ENCODE measurements around the gene NMT2.

NMT2 gene

GRCh38 chr10:15131330-15131729, 37.2 kb downstream of the NMT2 start:
- ChIA-PET POLR2A (no interaction called here), CTCF (no interaction called here)
- DNase-seq = no peak
- H3K9me3 ChIP-seq (ENCODE audit: control extremely low read depth in 1 of 5, control insufficient read depth in 4 of 5, insufficient read depth in 2 of 5, low read depth in 1 of 5, low read length in 4 of 5) = no peaks in the 10 kb centered on the region
- peaks cover 3 to 17% (median 11%) of the 10 kb centered on the region in 4 experiments for H3K36me3 ChIP-seq (ENCODE audit: control insufficient read depth in 4 of 4, insufficient read depth in 4 of 4, low read length in 3 of 4)
- H3K4me1 ChIP-seq (ENCODE audit: control extremely low read depth in 1 of 4, control insufficient read depth in 4 of 4, insufficient read depth in 4 of 4, low read length in 3 of 4) = no peaks in the 10 kb centered on the region
- WGBS (ENCODE audit: insufficient coverage) = 100% methylated on average over 1 of the region's 5 CpGs
- no peak overlapping the region for H3K4me3 ChIP-seq (ENCODE audit: control insufficient read depth in 1 of 7, extremely low read depth in 1 of 7, insufficient read depth in 4 of 7, low read depth in 2 of 7, low read length in 6 of 7)
- no peak overlapping the region for H3K27ac ChIP-seq (ENCODE audit: insufficient read depth in 1 of 2, low read depth in 1 of 2, low read length in 2 of 2, poor library complexity in 1 of 2, severe bottlenecking in 2 of 2)
- no peaks in the 10 kb centered on the region for H3K27me3 ChIP-seq (replicated peaks in 2 of 5; ENCODE audit: control insufficient read depth in 4 of 5, insufficient read depth in 5 of 5, low read length in 4 of 5)

GRCh38 chr10:15124908-15125307, 43.6 kb downstream of the NMT2 start:
- H3K27me3 ChIP-seq (replicated peaks in 2 of 5; ENCODE audit: control insufficient read depth in 4 of 5, insufficient read depth in 5 of 5, low read length in 4 of 5) = no peaks in the 10 kb centered on the region
- H3K9me3 ChIP-seq (ENCODE audit: control extremely low read depth in 1 of 5, control insufficient read depth in 4 of 5, insufficient read depth in 2 of 5, low read depth in 1 of 5, low read length in 4 of 5) = no peaks in the 10 kb centered on the region
- 100% methylated on average over 1 of the region's 3 CpGs for WGBS (ENCODE audit: insufficient coverage)
- no peak for DNase-seq
- H3K27ac ChIP-seq (ENCODE audit: insufficient read depth in 1 of 2, low read depth in 1 of 2, low read length in 2 of 2, poor library complexity in 1 of 2, severe bottlenecking in 2 of 2) = no peak overlapping the region
- ChIA-PET CTCF (interaction anchor here (1.0 to 1.4 kb wide), 2 partner anchors 19 to 42 kb away, joined by 3 to 4 read pairs; no protein-coding TSS in a partner anchor), POLR2A (no interaction called here)
- H3K4me1 ChIP-seq (ENCODE audit: control extremely low read depth in 1 of 4, control insufficient read depth in 4 of 4, insufficient read depth in 4 of 4, low read length in 3 of 4) = no peaks in the 10 kb centered on the region
- no peak overlapping the region for H3K4me3 ChIP-seq (ENCODE audit: control insufficient read depth in 1 of 7, extremely low read depth in 1 of 7, insufficient read depth in 4 of 7, low read depth in 2 of 7, low read length in 6 of 7)
- peaks cover 2 to 14% (median 7%) of the 10 kb centered on the region in 4 experiments for H3K36me3 ChIP-seq (ENCODE audit: control insufficient read depth in 4 of 4, insufficient read depth in 4 of 4, low read length in 3 of 4)

GRCh38 chr10:15124190-15124589, 44.3 kb downstream of the NMT2 start:
- ChIA-PET POLR2A (no interaction called here), CTCF (interaction anchor here (1.4 kb wide), 1 partner anchor 43 kb away, joined by 3 read pairs; no protein-coding TSS in a partner anchor)
- WGBS (ENCODE audit: insufficient coverage) = 97% methylated on average over 5 of the region's 9 CpGs
- Histone ChIP-seq H3K4me1 (ENCODE audit: control extremely low read depth in 1 of 4, control insufficient read depth in 4 of 4, insufficient read depth in 4 of 4, low read length in 3 of 4) (no peaks in the 10 kb centered on the region), H3K9me3 (ENCODE audit: control extremely low read depth in 1 of 5, control insufficient read depth in 4 of 5, insufficient read depth in 2 of 5, low read depth in 1 of 5, low read length in 4 of 5) (no peaks in the 10 kb centered on the region), H3K27me3 (replicated peaks in 2 of 5; ENCODE audit: control insufficient read depth in 4 of 5, insufficient read depth in 5 of 5, low read length in 4 of 5) (no peaks in the 10 kb centered on the region), H3K27ac (ENCODE audit: insufficient read depth in 1 of 2, low read depth in 1 of 2, low read length in 2 of 2, poor library complexity in 1 of 2, severe bottlenecking in 2 of 2) (no peak overlapping the region), H3K4me3 (ENCODE audit: control insufficient read depth in 1 of 7, extremely low read depth in 1 of 7, insufficient read depth in 4 of 7, low read depth in 2 of 7, low read length in 6 of 7) (no peak overlapping the region), H3K36me3 (ENCODE audit: control insufficient read depth in 4 of 4, insufficient read depth in 4 of 4, low read length in 3 of 4) (peaks cover 4 to 17% (median 7%) of the 10 kb centered on the region in 4 experiments)
- DNase-seq = no peak

- ChIA-PET CTCF (interaction anchor here (1.4 kb wide), 1 partner anchor 44 kb away, joined by 3 read pairs; no protein-coding TSS in a partner anchor), POLR2A (no interaction called here)
- Histone ChIP-seq H3K36me3 (ENCODE audit: control insufficient read depth in 4 of 4, insufficient read depth in 4 of 4, low read length in 3 of 4) (peaks cover 5 to 20% (median 9%) of the 10 kb centered on the region in 4 experiments), H3K27ac (ENCODE audit: insufficient read depth in 1 of 2, low read depth in 1 of 2, low read length in 2 of 2, poor library complexity in 1 of 2, severe bottlenecking in 2 of 2) (no peak overlapping the region), H3K4me1 (ENCODE audit: control extremely low read depth in 1 of 4, control insufficient read depth in 4 of 4, insufficient read depth in 4 of 4, low read length in 3 of 4) (peaks cover 0 to 1% (median 0%) of the 10 kb centered on the region in 4 experiments), H3K27me3 (replicated peaks in 2 of 5; ENCODE audit: control insufficient read depth in 4 of 5, insufficient read depth in 5 of 5, low read length in 4 of 5) (no peaks in the 10 kb centered on the region), H3K9me3 (ENCODE audit: control extremely low read depth in 1 of 5, control insufficient read depth in 4 of 5, insufficient read depth in 2 of 5, low read depth in 1 of 5, low read length in 4 of 5) (no peaks in the 10 kb centered on the region), H3K4me3 (ENCODE audit: control insufficient read depth in 1 of 7, extremely low read depth in 1 of 7, insufficient read depth in 4 of 7, low read depth in 2 of 7, low read length in 6 of 7) (no peak overlapping the region)
- WGBS (ENCODE audit: insufficient coverage) = 83% methylated on average over 1 of the region's 3 CpGs
- no peak for DNase-seq
Observed at GRCh38 chr10:15123749-15124184, 44.7 kb downstream of the NMT2 start.

GRCh38 chr10:15122477-15123030, 45.9 kb downstream of the NMT2 start:
- POLR2A ChIA-PET = no interaction called here

GRCh38 chr10:15121707-15122106, 46.8 kb downstream of the NMT2 start:
- Histone ChIP-seq H3K27me3 (replicated peaks in 2 of 5; ENCODE audit: control insufficient read depth in 4 of 5, insufficient read depth in 5 of 5, low read length in 4 of 5) (no peaks in the 10 kb centered on the region), H3K4me1 (ENCODE audit: control extremely low read depth in 1 of 4, control insufficient read depth in 4 of 4, insufficient read depth in 4 of 4, low read length in 3 of 4) (peaks cover 0 to 3% (median 0%) of the 10 kb centered on the region in 4 experiments), H3K4me3 (ENCODE audit: control insufficient read depth in 1 of 7, extremely low read depth in 1 of 7, insufficient read depth in 4 of 7, low read depth in 2 of 7, low read length in 6 of 7) (no peak overlapping the region), H3K27ac (ENCODE audit: insufficient read depth in 1 of 2, low read depth in 1 of 2, low read length in 2 of 2, poor library complexity in 1 of 2, severe bottlenecking in 2 of 2) (no peak overlapping the region), H3K36me3 (ENCODE audit: control insufficient read depth in 4 of 4, insufficient read depth in 4 of 4, low read length in 3 of 4) (peaks cover 9 to 23% (median 16%) of the 10 kb centered on the region in 4 experiments), H3K9me3 (ENCODE audit: control extremely low read depth in 1 of 5, control insufficient read depth in 4 of 5, insufficient read depth in 2 of 5, low read depth in 1 of 5, low read length in 4 of 5) (no peaks in the 10 kb centered on the region)
- no peak for DNase-seq
- CTCF ChIA-PET = no interaction called here
- POLR2A ChIA-PET = no interaction called here
- no CpG with 5 or more reads among the region's 1 CpG for WGBS (ENCODE audit: insufficient coverage)

More at GRCh38 chr10:15122477-15123030, 45.9 kb downstream of the NMT2 start:
- H3K27me3 ChIP-seq (replicated peaks in 2 of 5; ENCODE audit: control insufficient read depth in 4 of 5, insufficient read depth in 5 of 5, low read length in 4 of 5) = no peaks in the 10 kb centered on the region
- CTCF ChIA-PET = interaction anchor here (1.0 kb wide), 1 partner anchor 17 kb away, joined by 3 read pairs; no protein-coding TSS in a partner anchor
- no peak overlapping the region for H3K27ac ChIP-seq (ENCODE audit: insufficient read depth in 1 of 2, low read depth in 1 of 2, low read length in 2 of 2, poor library complexity in 1 of 2, severe bottlenecking in 2 of 2)
- WGBS (ENCODE audit: insufficient coverage) = 97% methylated on average over 4 of the region's 9 CpGs
- H3K4me3 ChIP-seq (ENCODE audit: control insufficient read depth in 1 of 7, extremely low read depth in 1 of 7, insufficient read depth in 4 of 7, low read depth in 2 of 7, low read length in 6 of 7) = no peak overlapping the region
- H3K9me3 ChIP-seq (ENCODE audit: control extremely low read depth in 1 of 5, control insufficient read depth in 4 of 5, insufficient read depth in 2 of 5, low read depth in 1 of 5, low read length in 4 of 5) = no peaks in the 10 kb centered on the region
- peaks cover 9 to 23% (median 11%) of the 10 kb centered on the region in 4 experiments for H3K36me3 ChIP-seq (ENCODE audit: control insufficient read depth in 4 of 4, insufficient read depth in 4 of 4, low read length in 3 of 4)
- peaks cover 0 to 3% (median 0%) of the 10 kb centered on the region in 4 experiments for H3K4me1 ChIP-seq (ENCODE audit: control extremely low read depth in 1 of 4, control insufficient read depth in 4 of 4, insufficient read depth in 4 of 4, low read length in 3 of 4)
- no peak for DNase-seq

GRCh38 chr10:15120523-15120922, 48.0 kb downstream of the NMT2 start:
- Histone ChIP-seq H3K4me1 (ENCODE audit: control extremely low read depth in 1 of 4, control insufficient read depth in 4 of 4, insufficient read depth in 4 of 4, low read length in 3 of 4) (peaks cover 0 to 3% (median 0%) of the 10 kb centered on the region in 4 experiments), H3K27ac (ENCODE audit: insufficient read depth in 1 of 2, low read depth in 1 of 2, low read length in 2 of 2, poor library complexity in 1 of 2, severe bottlenecking in 2 of 2) (no peak overlapping the region), H3K36me3 (ENCODE audit: control insufficient read depth in 4 of 4, insufficient read depth in 4 of 4, low read length in 3 of 4) (peaks cover 10 to 31% (median 17%) of the 10 kb centered on the region in 4 experiments), H3K9me3 (ENCODE audit: control extremely low read depth in 1 of 5, control insufficient read depth in 4 of 5, insufficient read depth in 2 of 5, low read depth in 1 of 5, low read length in 4 of 5) (peaks cover 0 to 5% (median 0%) of the 10 kb centered on the region in 5 experiments), H3K4me3 (ENCODE audit: control insufficient read depth in 1 of 7, extremely low read depth in 1 of 7, insufficient read depth in 4 of 7, low read depth in 2 of 7, low read length in 6 of 7) (no peak overlapping the region), H3K27me3 (replicated peaks in 2 of 5; ENCODE audit: control insufficient read depth in 4 of 5, insufficient read depth in 5 of 5, low read length in 4 of 5) (no peaks in the 10 kb centered on the region)
- 100% methylated on average over 3 of the region's 5 CpGs for WGBS (ENCODE audit: insufficient coverage)
- POLR2A ChIA-PET = no interaction called here
- DNase-seq = no peak
- CTCF ChIA-PET = no interaction called here

Measured in common myeloid progenitor, CD34-positive (primary cell).